Body of pancreas (tissue), 4 donors: ENCODE results near the gene ZNF521. TPM values are rescaled to one million over a fixed set of nuclear protein-coding genes. Genes with fewer than 3 reads are reported as not detected.
A peak's percentile ranks its signal among the peaks of the same experiment; 100 is the strongest.

Experiments used
- ATAC-seq: fragments of 150-250 bp; one replicate; pipeline ENCODE4 v1.9.1; 2016
- DNase-seq, 4 donors: peaks; one replicate each; pipeline ENCODE4 v3.0.0-alpha.2; 2019
- H3K27ac ChIP-seq, 4 donors: fragments of 200-600 bp; sonication (generic); 1 replicate in 3 of 4; 2 replicates in 1 of 4; pipeline versions ENCODE4 v1.5.1 to v1.6.1; 2016 to 2019; ENCODE audit warnings: mild to moderate bottlenecking in 1 of 4, mixed read lengths in 1 of 4, moderate library complexity in 1 of 4
- H3K27me3 ChIP-seq, 2 donors: fragments of 200-600 bp; sonication (generic); one replicate each; pipeline ENCODE4 v1.6.0; 2016; ENCODE audit warnings: mild to moderate bottlenecking in 1 of 2
- H3K36me3 ChIP-seq, 2 donors: fragments of 200-600 bp; sonication (generic); replicated peaks in 1 of 2; 2 replicates each; pipeline ENCODE4 v1.5.1; 2016; ENCODE audit warnings: low read depth in 2 of 2; ENCODE audit not compliant: insufficient read depth in 1 of 2
- H3K4me1 ChIP-seq: fragments of 200-600 bp; sonication (generic); one replicate; pipeline ENCODE4 v1.6.0; 2016
- H3K4me3 ChIP-seq, 2 donors: fragments of 200-600 bp; sonication (generic); 1 replicate in 1 of 2; 2 replicates in 1 of 2; pipeline ENCODE4 v1.5.1; 2016 to 2019
- H3K9me3 ChIP-seq, 3 donors: fragments of 200-600 bp; sonication (generic); 1 replicate in 2 of 3; 2 replicates in 1 of 3; pipeline ENCODE4 v1.5.1; 2016
- POLR2A ChIP-seq, 3 donors: fragments of 450-650 bp; IDR thresholded peaks; one replicate each; pipeline ENCODE4 v1.6.1; 2016; ENCODE audit warnings: antibody characterized with exemption in 3 of 3, mild to moderate bottlenecking in 2 of 3
- WGBS, 2 donors: methylation state at CpG; one replicate each; pipeline ENCODE4 v1.1.5; 2017; 5-methylcytosine and 5-hydroxymethylcytosine counted together
- intact Hi-C: fragments of 100-400 bp; cut with DNase I; formaldehyde crosslinking; loops from one replicate; pipeline ENCODE4 v1.15.1; 2023
- total RNA-seq, 2 donors: library from RNA; depleted of rRNA; stranded (reverse); fragments of >200 nt; gene quantifications; one replicate each; pipeline ENCODE4 v1.1.0, GENCODE V29; 2016
- TF ChIP-seq, protein P1 (sequence below), 7 experiments: fragments of 450-650 bp in 4 of 7; fragments of 200-600 bp in 3 of 7; sonication (generic) in 3 of 7; IDR thresholded peaks; one replicate each; pipeline ENCODE4 v1.5.1; 2016 to 2019; ENCODE audit warnings: antibody characterized with exemption in 7 of 7

The ZNF521 gene
- total RNA-seq, 2 donors from 2014 or later = 3.3 to 17.4 TPM

DNA sequence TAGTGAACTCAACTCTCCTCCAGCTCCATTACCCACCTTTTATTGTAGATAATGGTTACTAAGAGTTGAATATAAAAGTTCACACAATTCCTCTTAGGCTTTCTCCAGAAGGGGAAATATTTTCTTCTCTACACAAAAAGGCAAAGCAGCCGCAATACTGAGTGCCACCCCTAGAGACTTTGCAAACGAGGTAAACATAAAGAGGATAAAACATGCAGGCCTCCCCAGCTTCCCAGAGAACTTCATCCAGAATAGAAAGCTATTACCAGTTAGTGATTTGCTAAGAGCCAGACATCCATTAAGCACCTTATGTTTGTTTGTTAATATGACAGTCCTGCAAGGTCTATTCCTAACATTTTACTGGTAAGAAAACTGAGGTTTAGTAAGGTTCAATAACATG lies 17.4 kb downstream of the ZNF521 start:
- DNase-seq (no peak), ATAC-seq (no peak)
- Histone ChIP-seq H3K27me3 (no peaks in the 10 kb centered on the region), H3K27ac (no peak overlapping the region), H3K9me3 (no peaks in the 10 kb centered on the region), H3K36me3 (no peaks in the 10 kb centered on the region), H3K4me3 (no peak overlapping the region), H3K4me1 (no peaks in the 10 kb centered on the region)
- TF ChIP-seq, protein P1, sequence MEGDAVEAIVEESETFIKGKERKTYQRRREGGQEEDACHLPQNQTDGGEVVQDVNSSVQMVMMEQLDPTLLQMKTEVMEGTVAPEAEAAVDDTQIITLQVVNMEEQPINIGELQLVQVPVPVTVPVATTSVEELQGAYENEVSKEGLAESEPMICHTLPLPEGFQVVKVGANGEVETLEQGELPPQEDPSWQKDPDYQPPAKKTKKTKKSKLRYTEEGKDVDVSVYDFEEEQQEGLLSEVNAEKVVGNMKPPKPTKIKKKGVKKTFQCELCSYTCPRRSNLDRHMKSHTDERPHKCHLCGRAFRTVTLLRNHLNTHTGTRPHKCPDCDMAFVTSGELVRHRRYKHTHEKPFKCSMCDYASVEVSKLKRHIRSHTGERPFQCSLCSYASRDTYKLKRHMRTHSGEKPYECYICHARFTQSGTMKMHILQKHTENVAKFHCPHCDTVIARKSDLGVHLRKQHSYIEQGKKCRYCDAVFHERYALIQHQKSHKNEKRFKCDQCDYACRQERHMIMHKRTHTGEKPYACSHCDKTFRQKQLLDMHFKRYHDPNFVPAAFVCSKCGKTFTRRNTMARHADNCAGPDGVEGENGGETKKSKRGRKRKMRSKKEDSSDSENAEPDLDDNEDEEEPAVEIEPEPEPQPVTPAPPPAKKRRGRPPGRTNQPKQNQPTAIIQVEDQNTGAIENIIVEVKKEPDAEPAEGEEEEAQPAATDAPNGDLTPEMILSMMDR (IDR thresholded peaks at IDR 0.05) = peak in 1 of 7 experiments; percentile 9
- no peak for TF ChIP-seq POLR2A (IDR thresholded peaks at IDR 0.05)
- WGBS, 2 donors = 48 to 64% methylated on average over 2 of the region's 2 CpGs
- intact Hi-C loops = no loop called here

DNA sequence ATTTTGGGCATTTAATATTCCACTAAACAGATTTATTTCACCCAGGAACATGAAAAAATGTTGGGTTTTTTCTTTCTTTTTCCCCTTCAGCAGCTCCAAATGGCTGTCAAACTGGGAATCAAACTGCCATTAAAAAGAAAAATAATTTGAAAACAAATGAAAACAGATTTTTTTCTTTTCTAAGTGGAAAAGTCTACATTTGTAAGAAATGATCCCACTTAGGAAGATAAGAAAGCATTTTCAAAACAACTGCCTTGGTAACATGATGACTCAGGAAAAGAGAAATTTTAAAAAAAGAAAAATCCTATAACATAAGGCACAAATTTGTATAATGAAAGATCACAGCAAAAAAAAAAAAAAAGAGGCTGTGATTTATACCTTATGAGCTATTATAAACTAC lies 20.0 kb downstream of the ZNF521 start:
- H3K4me3 ChIP-seq = no peak overlapping the region
- intact Hi-C loops = no loop called here
- no peaks in the 10 kb centered on the region for H3K27me3 ChIP-seq
- DNase-seq (no peak), ATAC-seq (no peak)
- H3K36me3 ChIP-seq = no peaks in the 10 kb centered on the region
- H3K9me3 ChIP-seq = no peaks in the 10 kb centered on the region
- no peaks in the 10 kb centered on the region for H3K4me1 ChIP-seq
- no peak overlapping the region for H3K27ac ChIP-seq
- TF ChIP-seq, protein P1 (IDR thresholded peaks at IDR 0.05) = no peak
- TF ChIP-seq POLR2A (IDR thresholded peaks at IDR 0.05) = no peak

DNA sequence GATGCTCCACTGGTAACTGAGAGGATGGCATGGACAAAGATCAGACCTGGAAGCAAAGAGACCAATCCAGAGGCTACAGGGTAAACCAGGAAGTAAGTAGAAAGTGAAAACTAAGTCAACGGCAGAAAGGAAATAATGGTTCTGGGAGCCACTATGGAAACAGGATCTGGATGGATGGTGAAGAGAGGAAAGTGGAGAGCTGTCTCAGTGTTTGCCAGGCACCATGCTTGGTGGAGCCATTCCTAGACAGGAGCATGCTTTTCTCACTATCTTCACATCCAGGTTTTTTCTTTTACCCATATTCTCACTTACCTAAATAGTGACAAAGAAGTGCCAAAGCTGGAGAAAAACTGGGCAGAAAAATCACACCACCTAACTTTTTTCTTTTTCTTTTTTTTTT lies 22.2 kb downstream of the ZNF521 start:
- intact Hi-C loops = no loop called here
- ATAC-seq = no peak

DNA sequence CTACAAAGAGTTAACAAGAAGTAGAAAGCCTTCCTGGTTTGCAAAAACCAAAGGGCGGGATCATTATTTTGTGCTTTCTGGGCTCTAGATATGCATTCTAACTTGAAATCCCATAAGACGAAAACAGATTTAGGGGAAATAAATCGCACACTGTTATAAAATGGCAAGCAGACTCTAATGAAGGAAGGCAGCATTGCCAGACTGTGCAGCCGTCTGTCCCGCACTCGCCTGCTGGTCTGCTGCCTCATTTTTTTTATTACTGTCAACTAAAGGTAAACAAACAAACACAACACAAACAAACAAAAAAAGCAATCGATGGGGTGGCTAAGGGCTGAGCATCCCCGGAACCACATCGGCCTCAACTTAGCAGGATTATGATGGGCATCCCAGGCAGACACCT lies 24.4 kb downstream of the ZNF521 start:
- Histone ChIP-seq H3K27ac (no peak overlapping the region), H3K9me3 (no peaks in the 10 kb centered on the region)
- 43 to 47% methylated on average over 9 of the region's 9 CpGs for WGBS, 2 donors

More for the DNA sequence above, 22.2 kb downstream of the ZNF521 start:
- Histone ChIP-seq H3K36me3 (no peaks in the 10 kb centered on the region), H3K27me3 (no peaks in the 10 kb centered on the region), H3K27ac (no peak overlapping the region), H3K4me3 (no peak overlapping the region), H3K4me1 (no peaks in the 10 kb centered on the region), H3K9me3 (no peaks in the 10 kb centered on the region)
- TF ChIP-seq, protein P1 (IDR thresholded peaks at IDR 0.05) = no peak
- TF ChIP-seq POLR2A (IDR thresholded peaks at IDR 0.05) = no peak
- no peak for DNase-seq
- WGBS, 2 donors = 50 to 73% methylated on average over 1 of the region's 1 CpG

More for the DNA sequence above, 24.4 kb downstream of the ZNF521 start:
- Histone ChIP-seq H3K4me1 (no peaks in the 10 kb centered on the region), H3K36me3 (no peaks in the 10 kb centered on the region), H3K27me3 (no peaks in the 10 kb centered on the region), H3K4me3 (no peak overlapping the region)
- no peak for TF ChIP-seq POLR2A (IDR thresholded peaks at IDR 0.05)
- TF ChIP-seq, protein P1 (IDR thresholded peaks at IDR 0.05) = no peak
- intact Hi-C loops = no loop called here
- ATAC-seq (no peak), DNase-seq (no peak)
